Gastrocnemius medialis (tissue), 4 donors: ENCODE data around the gene PDK1.

Experiments used
- POLR2A ChIP-seq, 2 donors: fragments of 450-650 bp; IDR thresholded peaks; one replicate each; pipeline ENCODE4 v1.6.1; 2017; ENCODE audit warnings: antibody characterized with exemption in 2 of 2, mild to moderate bottlenecking in 2 of 2, moderate library complexity in 2 of 2
- TF ChIP-seq, protein P1 (sequence below), 5 experiments: fragments of 450-650 bp in 3 of 5; fragments of 200-600 bp in 2 of 5; sonication (generic) in 2 of 5; IDR thresholded peaks in 4 of 5; conservative IDR thresholded peaks in 1 of 5; 1 replicate in 4 of 5; 2 replicates in 1 of 5; pipeline ENCODE4 v1.5.1; 2016 to 2019; ENCODE audit warnings: antibody characterized with exemption in 5 of 5, mild to moderate bottlenecking in 3 of 5, moderate library complexity in 3 of 5

DNA sequence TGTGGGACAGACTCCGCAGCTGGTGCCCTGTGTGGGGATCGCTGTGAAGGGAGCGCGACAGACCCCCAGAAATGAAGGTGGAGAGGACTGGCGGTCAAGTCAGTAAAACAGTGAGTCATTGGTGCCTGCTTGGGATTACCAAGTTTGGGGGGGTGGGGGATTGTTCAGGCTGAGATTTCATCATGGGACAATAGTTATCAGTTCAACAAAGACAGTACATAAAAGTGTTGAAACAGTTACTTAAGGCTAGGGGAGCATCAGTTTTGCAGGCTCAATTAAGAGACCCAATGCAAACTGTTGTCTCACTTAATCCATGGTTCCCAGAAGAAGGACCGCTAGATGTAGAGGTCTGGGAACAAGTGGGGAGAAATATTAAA, 42.4 kb upstream of the PDK1 start:
- TF ChIP-seq, protein P1, sequence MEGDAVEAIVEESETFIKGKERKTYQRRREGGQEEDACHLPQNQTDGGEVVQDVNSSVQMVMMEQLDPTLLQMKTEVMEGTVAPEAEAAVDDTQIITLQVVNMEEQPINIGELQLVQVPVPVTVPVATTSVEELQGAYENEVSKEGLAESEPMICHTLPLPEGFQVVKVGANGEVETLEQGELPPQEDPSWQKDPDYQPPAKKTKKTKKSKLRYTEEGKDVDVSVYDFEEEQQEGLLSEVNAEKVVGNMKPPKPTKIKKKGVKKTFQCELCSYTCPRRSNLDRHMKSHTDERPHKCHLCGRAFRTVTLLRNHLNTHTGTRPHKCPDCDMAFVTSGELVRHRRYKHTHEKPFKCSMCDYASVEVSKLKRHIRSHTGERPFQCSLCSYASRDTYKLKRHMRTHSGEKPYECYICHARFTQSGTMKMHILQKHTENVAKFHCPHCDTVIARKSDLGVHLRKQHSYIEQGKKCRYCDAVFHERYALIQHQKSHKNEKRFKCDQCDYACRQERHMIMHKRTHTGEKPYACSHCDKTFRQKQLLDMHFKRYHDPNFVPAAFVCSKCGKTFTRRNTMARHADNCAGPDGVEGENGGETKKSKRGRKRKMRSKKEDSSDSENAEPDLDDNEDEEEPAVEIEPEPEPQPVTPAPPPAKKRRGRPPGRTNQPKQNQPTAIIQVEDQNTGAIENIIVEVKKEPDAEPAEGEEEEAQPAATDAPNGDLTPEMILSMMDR (IDR thresholded peaks at IDR 0.05 in 4 of 5, conservative IDR thresholded peaks at IDR 0.05 in 1 of 5) = no peak
- TF ChIP-seq POLR2A (IDR thresholded peaks at IDR 0.05) = no peak
